Neuronal stem cell (in vitro differentiated cells): ENCODE measurements around the gene ILF3.
"Not testable (repeated sequence)": the region's sequence is repeated elsewhere in the genome, so short reads cannot be mapped to it uniquely, and the experiment has no call there.

Experiments used
- DNase-seq: peaks from one replicate; pipeline ENCODE4 v3.0.0-alpha.2; 2013; ENCODE audit warnings: low spot score
- H2AFZ ChIP-seq: one replicate; pipeline ENCODE4 v1.6.1; 2013; ENCODE audit warnings: mild to moderate bottlenecking, low read length, inconsistent platforms
- H2AK5ac ChIP-seq: 2 replicates; pipeline ENCODE4 v1.6.1; 2013; ENCODE audit warnings: low read depth, mild to moderate bottlenecking, inconsistent platforms, low read length, moderate library complexity, mixed read lengths
- H2BK120ac ChIP-seq: 2 replicates; pipeline ENCODE4 v1.6.1; 2013; ENCODE audit warnings: low read depth, mild to moderate bottlenecking, inconsistent platforms, low read length, moderate library complexity, mixed read lengths
- H2BK12ac ChIP-seq: one replicate; pipeline ENCODE4 v1.6.1; 2013; ENCODE audit warnings: low read length, inconsistent platforms
- H2BK15ac ChIP-seq: 2 replicates; pipeline ENCODE4 v1.6.1; 2013; ENCODE audit warnings: mild to moderate bottlenecking, low read length, inconsistent platforms, mixed read lengths
- H2BK5ac ChIP-seq: one replicate; pipeline ENCODE4 v1.6.1; 2013; ENCODE audit warnings: inconsistent platforms, mild to moderate bottlenecking, low read length, moderate library complexity
- H3K14ac ChIP-seq: one replicate; pipeline ENCODE4 v1.6.1; 2013; ENCODE audit warnings: low read length, inconsistent platforms
- H3K18ac ChIP-seq: 2 replicates; pipeline ENCODE4 v1.6.1; 2013; ENCODE audit warnings: low read length, inconsistent platforms
- H3K23ac ChIP-seq: 2 replicates; pipeline ENCODE4 v1.6.1; 2013; ENCODE audit warnings: low read depth, mild to moderate bottlenecking, mixed read lengths, low read length, inconsistent platforms; ENCODE audit not compliant: poor library complexity
- H3K27ac ChIP-seq: replicated peaks from 3 replicates; pipeline ENCODE4 v1.5.1; 2013; ENCODE audit warnings: low read length, inconsistent platforms
- H3K27me3 ChIP-seq, 3 experiments: 2 replicates each; pipeline ENCODE4 v1.6.1; 2013; ENCODE audit warnings: low read length in 3 of 3, mild to moderate bottlenecking in 2 of 3, inconsistent platforms in 1 of 3, low read depth in 1 of 3, mixed read lengths in 1 of 3, moderate library complexity in 1 of 3; ENCODE audit not compliant: control insufficient read depth in 3 of 3, insufficient read depth in 3 of 3
- H3K36me3 ChIP-seq, 2 donors: replicated peaks in 1 of 2; 2 replicates each; pipeline ENCODE4 v1.6.1; 2013; ENCODE audit warnings: low read length in 2 of 2; ENCODE audit not compliant: control insufficient read depth in 2 of 2, insufficient read depth in 2 of 2
- H3K4ac ChIP-seq: 2 replicates; pipeline ENCODE4 v1.6.1; 2013; ENCODE audit warnings: inconsistent platforms, mild to moderate bottlenecking, low read length, moderate library complexity
- H3K4me1 ChIP-seq, 2 donors: 1 replicate in 1 of 2; 2 replicates in 1 of 2; pipeline ENCODE4 v1.6.1; 2013; ENCODE audit warnings: low read length in 2 of 2, low read depth in 1 of 2; ENCODE audit not compliant: control insufficient read depth in 2 of 2, insufficient read depth in 1 of 2
- H3K4me2 ChIP-seq: one replicate; pipeline ENCODE4 v1.6.1; 2013; ENCODE audit warnings: mild to moderate bottlenecking, low read length, inconsistent platforms; ENCODE audit not compliant: insufficient read depth, poor library complexity, severe bottlenecking
- H3K4me3 ChIP-seq, 2 donors: 2 replicates each; pipeline ENCODE4 v1.5.1; 2013; ENCODE audit warnings: low read length in 2 of 2, mild to moderate bottlenecking in 2 of 2, inconsistent platforms in 1 of 2, moderate library complexity in 1 of 2
- H3K79me1 ChIP-seq: one replicate; pipeline ENCODE4 v1.6.1; 2013; ENCODE audit warnings: low read depth, mild to moderate bottlenecking, inconsistent platforms, low read length, moderate library complexity
- H3K9ac ChIP-seq: one replicate; pipeline ENCODE4 v1.6.1; 2013; ENCODE audit warnings: mild to moderate bottlenecking, low read depth, low read length, inconsistent platforms; ENCODE audit not compliant: poor library complexity
- H3K9me3 ChIP-seq, 2 donors: replicated peaks in 1 of 2; 2 replicates each; pipeline versions ENCODE3 to v1.6.1; 2013; ENCODE audit warnings: low read length in 2 of 2, mild to moderate bottlenecking in 2 of 2, inconsistent platforms in 1 of 2, low read depth in 1 of 2, mixed read lengths in 1 of 2, moderate library complexity in 1 of 2; ENCODE audit not compliant: control insufficient read depth in 2 of 2, insufficient read depth in 1 of 2
- H4K8ac ChIP-seq: one replicate; pipeline ENCODE4 v1.6.1; 2013; ENCODE audit warnings: low read depth, mild to moderate bottlenecking, inconsistent platforms, low read length, moderate library complexity
- H4K91ac ChIP-seq: one replicate; pipeline ENCODE4 v1.6.1; 2013; ENCODE audit warnings: low read length, low read depth, mild to moderate bottlenecking, inconsistent platforms; ENCODE audit not compliant: poor library complexity
- WGBS, 2 donors: extraction: QIAGEN DNeasy Blood & Tissue Kit; methylation state at CpG; one replicate each; pipeline ENCODE4 v1.1.7; 2013; ENCODE audit warnings: missing lambda C conversion rate in 2 of 2, mixed read lengths in 1 of 2; ENCODE audit not compliant: insufficient read length in 2 of 2, insufficient replicate concordance in 1 of 2; ENCODE audit errors: extremely low coverage in 2 of 2; 5-methylcytosine and 5-hydroxymethylcytosine counted together

ILF3 gene

GRCh38 chr19:10670182-10670581 lies 16.0 kb downstream of the ILF3 start:
- no peak overlapping the region for H3K4me3 ChIP-seq
- no peaks in the 10 kb centered on the region for H3K27me3 ChIP-seq
- H3K23ac ChIP-seq, result no peak overlapping the region
- no peak overlapping the region for H2BK5ac ChIP-seq
- no peak overlapping the region for H3K18ac ChIP-seq
- H3K14ac ChIP-seq, result no peak overlapping the region
- no peak overlapping the region for H2BK15ac ChIP-seq
- H3K4ac ChIP-seq, result no peak overlapping the region
- no peak overlapping the region for H4K91ac ChIP-seq
- peaks cover 45 to 93% of the 10 kb centered on the region in 2 donors for H3K36me3 ChIP-seq
- H3K27ac ChIP-seq, result no peak overlapping the region
- peaks cover 7% of the 10 kb centered on the region for H3K79me1 ChIP-seq
- H3K4me2 ChIP-seq, result no peak overlapping the region
- no peak overlapping the region for H2BK12ac ChIP-seq
- H2BK120ac ChIP-seq, result no peak overlapping the region
- H2AK5ac ChIP-seq, result no peak overlapping the region
- no peaks in the 10 kb centered on the region for H3K9me3 ChIP-seq
- no peak overlapping the region for H4K8ac ChIP-seq
- no peak for DNase-seq
- no peak overlapping the region for H3K9ac ChIP-seq
- WGBS, 2 donors, result no CpG with 5 or more reads among the region's 1 CpG
- H3K4me1 ChIP-seq, result peaks cover 0 to 1% of the 10 kb centered on the region in 2 donors
- no peak overlapping the region for H2AFZ ChIP-seq

- no peak for DNase-seq
- Histone ChIP-seq H3K4me1 (peaks cover 0 to 1% of the 10 kb centered on the region in 2 donors), H3K27me3 (no peaks in the 10 kb centered on the region), H3K36me3 (peaks cover 49 to 96% of the 10 kb centered on the region in 2 donors), H2AFZ (no peak overlapping the region), H3K27ac (no peak overlapping the region), H2AK5ac (no peak overlapping the region), H3K14ac (no peak overlapping the region), H3K18ac (no peak overlapping the region), H3K23ac (no peak overlapping the region), H2BK12ac (no peak overlapping the region), H3K9me3 (no peaks in the 10 kb centered on the region), H4K91ac (no peak overlapping the region), H3K79me1 (peaks cover 7% of the 10 kb centered on the region), H2BK120ac (no peak overlapping the region), H3K9ac (no peak overlapping the region), H2BK5ac (no peak overlapping the region), H4K8ac (no peak overlapping the region), H2BK15ac (no peak overlapping the region), H3K4ac (no peak overlapping the region), H3K4me3 (no peak overlapping the region), H3K4me2 (no peak overlapping the region)
- no CpG with 5 or more reads among the region's 24 CpGs for WGBS, 2 donors
Measured at GRCh38 chr19:10670876-10671804, 17.0 kb downstream of the ILF3 start.

- not testable (repeated sequence) for H3K4me3 ChIP-seq, H3K79me1 ChIP-seq, H3K4ac ChIP-seq, H3K14ac ChIP-seq, H3K27me3 ChIP-seq, DNase-seq, H2AK5ac ChIP-seq, H2BK5ac ChIP-seq, H3K4me2 ChIP-seq, H3K27ac ChIP-seq, H2BK12ac ChIP-seq, H3K4me1 ChIP-seq, H2BK120ac ChIP-seq, H2BK15ac ChIP-seq, H3K18ac ChIP-seq, H3K23ac ChIP-seq, H4K8ac ChIP-seq, H3K9ac ChIP-seq, H3K9me3 ChIP-seq, H2AFZ ChIP-seq, H4K91ac ChIP-seq
- WGBS, 2 donors, result no CpG with 5 or more reads among the region's 3 CpGs
- H3K36me3 ChIP-seq, result peaks cover 47 to 92% of the 10 kb centered on the region in 2 donors
Measured at GRCh38 chr19:10671922-10672321, 17.8 kb downstream of the ILF3 start.

GRCh38 chr19:10675214-10675613 lies 21.1 kb downstream of the ILF3 start:
- Histone ChIP-seq H3K36me3 (peaks cover 73 to 96% of the 10 kb centered on the region in 2 donors), H3K79me1 (peaks cover 17% of the 10 kb centered on the region)
- not testable (repeated sequence) for H3K4me2 ChIP-seq, H2BK12ac ChIP-seq, H3K4ac ChIP-seq, H3K4me3 ChIP-seq, H4K8ac ChIP-seq, H3K9me3 ChIP-seq, DNase-seq, H3K14ac ChIP-seq, H3K23ac ChIP-seq, H2AK5ac ChIP-seq, H2BK15ac ChIP-seq, H2BK120ac ChIP-seq, H2AFZ ChIP-seq, H3K27me3 ChIP-seq, H3K18ac ChIP-seq, H3K27ac ChIP-seq, H3K4me1 ChIP-seq, H3K9ac ChIP-seq, H2BK5ac ChIP-seq, H4K91ac ChIP-seq
- WGBS, 2 donors, result no CpG with 5 or more reads among the region's 8 CpGs
